Measurements from ENCODE around the gene NYNRIN. TPM values are rescaled to one million over a fixed set of nuclear protein-coding genes. Genes with fewer than 3 reads are reported as not detected.

NYNRIN gene
- total and polyA plus RNA-seq, 2 of the 8 experiments (the other 6 are each of a cell fraction or from before 2014, with no cell fraction given): 15.2 to 18.3 TPM

- Histone ChIP-seq H2BK20ac (ENCODE audit: low read length) (no peak overlapping the region), H2BK15ac (ENCODE audit: low read length) (no peak overlapping the region), H2AK5ac (ENCODE audit: low read depth, low read length) (no peak overlapping the region), H4K8ac (ENCODE audit: extremely low read depth, insufficient read depth, low read length) (no peak overlapping the region), H4K5ac (ENCODE audit: insufficient read length, low read depth, low read length) (no peak overlapping the region), H2BK120ac (replicated peaks; ENCODE audit: low read depth, low read length) (no peak overlapping the region), H3K79me2 (ENCODE audit: control insufficient read depth in 1 of 2, insufficient read depth in 2 of 2, low read length in 2 of 2) (no peaks in the 10 kb centered on the region), H2BK12ac (ENCODE audit: low read depth, low read length) (no peak overlapping the region), H3K18ac (ENCODE audit: extremely low read depth, low read length) (no peak overlapping the region), H3K27ac (ENCODE audit: low read depth, low read length) (no peak overlapping the region), H3K23ac (ENCODE audit: insufficient read length) (no peak overlapping the region), H3K27me3 (replicated peaks in 1 of 4; ENCODE audit: control insufficient read depth in 3 of 4, extremely low read depth in 1 of 4, insufficient read depth in 3 of 4, low read length in 3 of 4) (peaks cover 0 to 4% (median 2%) of the 10 kb centered on the region in 4 experiments; a peak in 3 of 7 replicates), H2BK5ac (ENCODE audit: low read depth, low read length) (no peak overlapping the region), H3K9me3 (ENCODE audit: insufficient read depth in 2 of 2, low read depth in 1 of 2, low read length in 1 of 2) (no peaks in the 10 kb centered on the region), H3K56ac (replicated peaks; ENCODE audit: insufficient read length, low read depth, low read length) (no peak overlapping the region), H3K36me3 (ENCODE audit: control insufficient read depth in 2 of 4, insufficient read depth in 4 of 4, low read length in 3 of 4) (peaks cover 4 to 11% (median 7%) of the 10 kb centered on the region in 4 experiments; a peak in 5 of 8 replicates), H4K91ac (replicated peaks; ENCODE audit: insufficient read length, low read length) (no peak overlapping the region), H2AFZ (ENCODE audit: low read length) (no peak overlapping the region), H3K9ac (replicated peaks in 1 of 4; ENCODE audit: extremely low read depth in 1 of 4, low read depth in 3 of 4, low read length in 3 of 4) (no peak overlapping the region), H3K4me3 (ENCODE audit: extremely low read depth in 1 of 4, insufficient read depth in 2 of 4, low read depth in 3 of 4, low read length in 4 of 4) (no peak overlapping the region), H4K20me1 (replicated peaks in 1 of 2; ENCODE audit: control insufficient read depth in 1 of 2, insufficient read depth in 2 of 2, low read length in 2 of 2) (no peaks in the 10 kb centered on the region), H3K4me2 (ENCODE audit: insufficient read depth in 1 of 2, low read depth in 2 of 2, low read length in 2 of 2) (no peak overlapping the region), H3K79me1 (ENCODE audit: low read depth, low read length) (no peaks in the 10 kb centered on the region), H3K14ac (ENCODE audit: insufficient read length) (no peak overlapping the region), H3K4me1 (replicated peaks in 1 of 4; ENCODE audit: control insufficient read depth in 3 of 4, insufficient read depth in 4 of 4, low read length in 3 of 4) (no peaks in the 10 kb centered on the region), H3K23me2 (ENCODE audit: low read depth, low read length) (no peaks in the 10 kb centered on the region), H3K4ac (replicated peaks; ENCODE audit: insufficient read length, low read depth, low read length) (no peak overlapping the region)
- no peak for TF ChIP-seq EZH2 (IDR thresholded peaks at IDR 0.05; ENCODE audit: low read depth, low read length, severe bottlenecking)
- TF ChIP-seq SP2 (IDR thresholded peaks at IDR 0.05; ENCODE audit: low read length): no peak
- TF ChIP-seq ATF2 (IDR thresholded peaks at IDR 0.05; ENCODE audit: low read length): no peak
- DNase-seq (ENCODE audit: low read depth in 1 of 2, low spot score in 2 of 2) (no peak), FAIRE-seq (no peak)
- 86% methylated on average over 12 of the region's 15 CpGs; no CpG with 5 or more reads in 1 of the 2 experiments for WGBS, 2 experiments (ENCODE audit: extremely low coverage in 1 of 2, insufficient coverage in 1 of 2, insufficient read length in 1 of 2, insufficient replicate concordance in 2 of 2, low coverage in 1 of 2, low lambda C conversion rate in 2 of 2, missing lambda C conversion rate in 1 of 2)
- POLR2A ChIA-PET (ENCODE audit: partially characterized antibody): interaction anchor here (6.3 kb wide), 1 partner anchor 14 kb away, joined by 28 read pairs; the partner anchor contains the start of genes CBLN3 and KHNYN
- CTCF ChIA-PET (ENCODE audit: partially characterized antibody): interaction anchor here (0.9 to 9.6 kb wide), 8 partner anchors 11 to 83 kb away, joined by 3 to 101 read pairs (median 41); partner anchors contain the start of genes CBLN3, KHNYN and NYNRIN
These were observed 16.1 kb downstream of the NYNRIN start for GRCh38 chr14:24414732-24415420.

All from H1 (cell line).